HepG2 (cell line): ENCODE measurements around the gene DYSF. TPM values are rescaled to one million over a fixed set of nuclear protein-coding genes. Genes with fewer than 3 reads are reported as not detected.
A peak's percentile ranks its signal among the peaks of the same experiment; 100 is the strongest.

Experiments
- FOXA3 ChIP-seq: IDR thresholded peaks from 2 replicates; pipeline ENCODE4 v1.6.1; 2016; ENCODE audit warnings: missing genetic modification reagents, missing compliant biosample characterization
- NCOA2 ChIP-seq: sonication (generic); formaldehyde crosslinking; IDR thresholded peaks from 2 replicates; pipeline ENCODE4 v1.8.0; 2022; ENCODE audit warnings: inconsistent platforms
- NCOR1 ChIP-seq: fragments of 200-600 bp; sonication (generic); IDR thresholded peaks from 2 replicates; pipeline ENCODE4 v1.7.0; 2017; ENCODE audit warnings: antibody characterized with exemption, low read length, borderline replicate concordance
- POLR2AphosphoS2 ChIP-seq: IDR thresholded peaks from 2 replicates; pipeline ENCODE4 v1.6.1; 2011; ENCODE audit warnings: low read depth, low read length, improper control_type of control experiment
- SP1 ChIP-seq, 2 experiments: fragments of 450-650 bp in 1 of 2; sonication (generic) in 1 of 2; formaldehyde crosslinking in 1 of 2; IDR thresholded peaks; 2 replicates each; pipeline versions ENCODE4 v1.4.0 to v1.6.1; 2016 to 2020; ENCODE audit warnings: missing genetic modification reagents in 1 of 2
- SPEN ChIP-seq: sonication (generic); formaldehyde crosslinking; IDR thresholded peaks from 2 replicates; pipeline ENCODE4 v1.5.1; 2020; ENCODE audit warnings: low read depth, mild to moderate bottlenecking, missing genetic modification reagents
- SUZ12 ChIP-seq: fragments of 150-350 bp; IDR thresholded peaks from 2 replicates; pipeline ENCODE4 v1.6.1; 2014; ENCODE audit warnings: low read depth, low read length
- ZBTB40 ChIP-seq, 2 experiments: fragments of 450-650 bp in 1 of 2; sonication (generic) in 1 of 2; formaldehyde crosslinking in 1 of 2; IDR thresholded peaks; 2 replicates each; pipeline versions ENCODE4 v1.6.1 to v1.8.0; 2016 to 2022; ENCODE audit warnings: antibody characterized with exemption in 1 of 2, mild to moderate bottlenecking in 1 of 2, missing genetic modification reagents in 1 of 2
- ZNF121 ChIP-seq: sonication (generic); formaldehyde crosslinking; IDR thresholded peaks from 2 replicates; pipeline ENCODE4 v1.5.0; 2020; ENCODE audit warnings: mild to moderate bottlenecking, missing genetic modification reagents
- ZNF296 ChIP-seq: sonication (generic); formaldehyde crosslinking; conservative IDR thresholded peaks from 2 replicates; pipeline ENCODE4 v1.5.0; 2020; ENCODE audit warnings: mild to moderate bottlenecking, missing genetic modification reagents
- ZNF326 ChIP-seq: sonication (generic); formaldehyde crosslinking; IDR thresholded peaks from 2 replicates; pipeline ENCODE4 v1.4.0; 2020; ENCODE audit warnings: missing genetic modification reagents, borderline replicate concordance
- ZNF451 ChIP-seq: sonication (generic); formaldehyde crosslinking; IDR thresholded peaks from 2 replicates; pipeline ENCODE4 v1.5.0; 2020; ENCODE audit warnings: mild to moderate bottlenecking, missing genetic modification reagents
- ZNF652 ChIP-seq: IDR thresholded peaks from 2 replicates; pipeline ENCODE4 v1.6.1; 2016; ENCODE audit warnings: low read depth, borderline replicate concordance
- ZNF7 ChIP-seq: IDR thresholded peaks from 2 replicates; pipeline ENCODE4 v1.6.1; 2016; ENCODE audit warnings: missing biosample characterization, missing genetic modification reagents
- polyA plus RNA-seq, 8 experiments: library from polyadenylated mRNA; depleted of rRNA in 3 of 8; stranded (reverse) in 7 of 8; unstranded in 1 of 8; fragments of >200 nt; fragmentation: Illumina TruSeq in 4 of 8; extraction: Trizol in 4 of 8; gene quantifications; 2 replicates each; pipeline versions ENCODE4 v1.2.1 to v1.2.3, GENCODE V29; 2011 to 2016; ENCODE audit warnings: low read depth in 4 of 8, missing spikeins in 1 of 8, mixed read lengths in 1 of 8; ENCODE audit not compliant: insufficient read depth in 1 of 8
- total RNA-seq, 5 experiments: library from RNA; depleted of rRNA; stranded (reverse); fragments of >200 nt; fragmentation: Illumina TruSeq; extraction: Trizol; gene quantifications; 2 replicates each; pipeline ENCODE4 v1.2.3, GENCODE V29; 2016; ENCODE audit warnings: low read depth in 1 of 5
- TF ChIP-seq, protein P1 (sequence below), 2 experiments: IDR thresholded peaks; 2 replicates each; pipeline ENCODE4 v1.6.1; 2011 to 2012; ENCODE audit warnings: low read length in 2 of 2, borderline replicate concordance in 1 of 2, low read depth in 1 of 2, mild to moderate bottlenecking in 1 of 2, moderate library complexity in 1 of 2

DYSF gene
- total and polyA plus RNA-seq, 2 of the 13 experiments (the other 11 are each of a cell fraction or from before 2014, with no cell fraction given): 0.15 to 2.4 TPM

- TF ChIP-seq ZNF652 (CRISPR knock-in tag): no peak
- no peak for TF ChIP-seq SP1 (IDR thresholded peaks at IDR 0.05)
- TF ChIP-seq SP1 (CRISPR knock-in tag; IDR thresholded peaks at IDR 0.05): no peak
- no peak for TF ChIP-seq POLR2AphosphoS2
- TF ChIP-seq ZNF296: no peak
- no peak for TF ChIP-seq ZNF7 (CRISPR knock-in tag)
- no peak for TF ChIP-seq SPEN (CRISPR knock-in tag)
- TF ChIP-seq NCOR1: no peak
- no peak for TF ChIP-seq ZBTB40 (IDR thresholded peaks at IDR 0.05)
- TF ChIP-seq ZBTB40 (CRISPR knock-in tag; IDR thresholded peaks at IDR 0.05): no peak
- TF ChIP-seq, protein P1, sequence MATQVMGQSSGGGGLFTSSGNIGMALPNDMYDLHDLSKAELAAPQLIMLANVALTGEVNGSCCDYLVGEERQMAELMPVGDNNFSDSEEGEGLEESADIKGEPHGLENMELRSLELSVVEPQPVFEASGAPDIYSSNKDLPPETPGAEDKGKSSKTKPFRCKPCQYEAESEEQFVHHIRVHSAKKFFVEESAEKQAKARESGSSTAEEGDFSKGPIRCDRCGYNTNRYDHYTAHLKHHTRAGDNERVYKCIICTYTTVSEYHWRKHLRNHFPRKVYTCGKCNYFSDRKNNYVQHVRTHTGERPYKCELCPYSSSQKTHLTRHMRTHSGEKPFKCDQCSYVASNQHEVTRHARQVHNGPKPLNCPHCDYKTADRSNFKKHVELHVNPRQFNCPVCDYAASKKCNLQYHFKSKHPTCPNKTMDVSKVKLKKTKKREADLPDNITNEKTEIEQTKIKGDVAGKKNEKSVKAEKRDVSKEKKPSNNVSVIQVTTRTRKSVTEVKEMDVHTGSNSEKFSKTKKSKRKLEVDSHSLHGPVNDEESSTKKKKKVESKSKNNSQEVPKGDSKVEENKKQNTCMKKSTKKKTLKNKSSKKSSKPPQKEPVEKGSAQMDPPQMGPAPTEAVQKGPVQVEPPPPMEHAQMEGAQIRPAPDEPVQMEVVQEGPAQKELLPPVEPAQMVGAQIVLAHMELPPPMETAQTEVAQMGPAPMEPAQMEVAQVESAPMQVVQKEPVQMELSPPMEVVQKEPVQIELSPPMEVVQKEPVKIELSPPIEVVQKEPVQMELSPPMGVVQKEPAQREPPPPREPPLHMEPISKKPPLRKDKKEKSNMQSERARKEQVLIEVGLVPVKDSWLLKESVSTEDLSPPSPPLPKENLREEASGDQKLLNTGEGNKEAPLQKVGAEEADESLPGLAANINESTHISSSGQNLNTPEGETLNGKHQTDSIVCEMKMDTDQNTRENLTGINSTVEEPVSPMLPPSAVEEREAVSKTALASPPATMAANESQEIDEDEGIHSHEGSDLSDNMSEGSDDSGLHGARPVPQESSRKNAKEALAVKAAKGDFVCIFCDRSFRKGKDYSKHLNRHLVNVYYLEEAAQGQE (IDR thresholded peaks at IDR 0.05; ENCODE audit: borderline replicate concordance in 1 of 2, low read depth in 1 of 2, low read length in 2 of 2): peak in 1 of 2 experiments; percentile 42; a peak in 1 of 4 replicates
- peak; percentile 80 for TF ChIP-seq NCOA2 (CRISPR knock-in tag)
- TF ChIP-seq ZNF121 (CRISPR knock-in tag): peak; percentile 68
- no peak for TF ChIP-seq ZNF451
- no peak for TF ChIP-seq SUZ12
- TF ChIP-seq FOXA3: peak; percentile 31; the same call in 1 of the 2 replicates
- no peak for TF ChIP-seq ZNF326 (CRISPR knock-in tag)
Measured at GRCh38 chr2:71716697-71717624, 263.6 kb downstream of the DYSF start (continued).
